Thoracic aorta (tissue), 2 donors: ENCODE data around the gene ANKRD23. TPM values are rescaled to one million over a fixed set of nuclear protein-coding genes. Genes with fewer than 3 reads are reported as not detected.

Experiments
- ATAC-seq: fragments of 150-250 bp; one replicate; pipeline ENCODE4 v1.8.0; 2017; ENCODE audit warnings: low read depth; ENCODE audit not compliant: insufficient number of reproducible peaks, low FRiP score
- DNase-seq: peaks from one replicate; pipeline ENCODE4 v3.0.0-alpha.2; 2020; ENCODE audit warnings: low spot score
- H3K27ac ChIP-seq, 2 donors: fragments of 200-600 bp; sonication (generic); 1 replicate in 1 of 2; 2 replicates in 1 of 2; pipeline ENCODE4 v1.5.1; 2016; ENCODE audit warnings: mild to moderate bottlenecking in 2 of 2, moderate library complexity in 2 of 2
- H3K27me3 ChIP-seq: fragments of 200-600 bp; sonication (generic); replicated peaks from 2 replicates; pipeline ENCODE4 v1.6.0; 2016; ENCODE audit warnings: mild to moderate bottlenecking; ENCODE audit not compliant: insufficient read depth
- H3K36me3 ChIP-seq: fragments of 200-600 bp; sonication (generic); one replicate; pipeline ENCODE4 v1.5.1; 2016
- H3K4me1 ChIP-seq, 2 donors: fragments of 200-600 bp; sonication (generic); 1 replicate in 1 of 2; 2 replicates in 1 of 2; pipeline versions ENCODE4 v1.5.1 to v1.6.0; 2016; ENCODE audit warnings: low read depth in 2 of 2, mild to moderate bottlenecking in 1 of 2; ENCODE audit not compliant: control insufficient read depth in 1 of 2
- H3K4me3 ChIP-seq: fragments of 200-600 bp; sonication (generic); 2 replicates; pipeline ENCODE4 v1.5.1; 2016; ENCODE audit warnings: mild to moderate bottlenecking
- H3K9me3 ChIP-seq: fragments of 200-600 bp; sonication (generic); 2 replicates; pipeline ENCODE4 v1.5.1; 2016
- total RNA-seq, 2 donors: library from RNA; depleted of rRNA; stranded (reverse); fragments of >200 nt; gene quantifications; one replicate each; pipeline versions ENCODE4 v1.1.0 to v1.2.3, GENCODE V29; 2016
- TF ChIP-seq, protein P1 (sequence below): fragments of 200-600 bp; sonication (generic); IDR thresholded peaks from one replicate; pipeline ENCODE4 v1.5.1; 2019; ENCODE audit warnings: antibody characterized with exemption

The ANKRD23 gene
- total RNA-seq, 2 donors from 2014 or later: 6.0 to 8.4 TPM

DNA sequence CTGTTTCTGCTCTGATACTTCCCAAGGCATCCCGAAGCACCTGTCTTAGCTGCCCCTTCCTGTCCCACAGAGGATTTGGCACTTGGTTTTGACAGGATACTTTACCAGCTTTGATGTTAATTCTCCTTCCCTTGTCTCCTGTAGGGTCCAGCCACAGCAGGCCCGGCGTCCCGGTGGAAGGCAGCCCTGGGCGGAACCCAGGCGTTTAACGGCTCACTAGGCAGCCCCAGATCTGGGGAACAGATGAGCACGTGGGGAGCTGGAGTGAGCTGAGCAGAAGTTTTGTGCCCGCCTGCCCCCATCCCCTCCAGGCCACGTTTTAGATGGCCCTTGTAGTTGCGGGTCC, 11.4 kb downstream of the ANKRD23 start:
- DNase-seq (no peak), ATAC-seq (no peak)
- H3K27ac ChIP-seq: no peak overlapping the region
- TF ChIP-seq, protein P1, sequence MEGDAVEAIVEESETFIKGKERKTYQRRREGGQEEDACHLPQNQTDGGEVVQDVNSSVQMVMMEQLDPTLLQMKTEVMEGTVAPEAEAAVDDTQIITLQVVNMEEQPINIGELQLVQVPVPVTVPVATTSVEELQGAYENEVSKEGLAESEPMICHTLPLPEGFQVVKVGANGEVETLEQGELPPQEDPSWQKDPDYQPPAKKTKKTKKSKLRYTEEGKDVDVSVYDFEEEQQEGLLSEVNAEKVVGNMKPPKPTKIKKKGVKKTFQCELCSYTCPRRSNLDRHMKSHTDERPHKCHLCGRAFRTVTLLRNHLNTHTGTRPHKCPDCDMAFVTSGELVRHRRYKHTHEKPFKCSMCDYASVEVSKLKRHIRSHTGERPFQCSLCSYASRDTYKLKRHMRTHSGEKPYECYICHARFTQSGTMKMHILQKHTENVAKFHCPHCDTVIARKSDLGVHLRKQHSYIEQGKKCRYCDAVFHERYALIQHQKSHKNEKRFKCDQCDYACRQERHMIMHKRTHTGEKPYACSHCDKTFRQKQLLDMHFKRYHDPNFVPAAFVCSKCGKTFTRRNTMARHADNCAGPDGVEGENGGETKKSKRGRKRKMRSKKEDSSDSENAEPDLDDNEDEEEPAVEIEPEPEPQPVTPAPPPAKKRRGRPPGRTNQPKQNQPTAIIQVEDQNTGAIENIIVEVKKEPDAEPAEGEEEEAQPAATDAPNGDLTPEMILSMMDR: no peak
- H3K27me3 ChIP-seq: no peaks in the 10 kb centered on the region
- H3K4me3 ChIP-seq: no peak overlapping the region
- H3K9me3 ChIP-seq: no peaks in the 10 kb centered on the region
- peaks cover 37% of the 10 kb centered on the region for H3K36me3 ChIP-seq
- H3K4me1 ChIP-seq: no peaks in the 10 kb centered on the region

DNA sequence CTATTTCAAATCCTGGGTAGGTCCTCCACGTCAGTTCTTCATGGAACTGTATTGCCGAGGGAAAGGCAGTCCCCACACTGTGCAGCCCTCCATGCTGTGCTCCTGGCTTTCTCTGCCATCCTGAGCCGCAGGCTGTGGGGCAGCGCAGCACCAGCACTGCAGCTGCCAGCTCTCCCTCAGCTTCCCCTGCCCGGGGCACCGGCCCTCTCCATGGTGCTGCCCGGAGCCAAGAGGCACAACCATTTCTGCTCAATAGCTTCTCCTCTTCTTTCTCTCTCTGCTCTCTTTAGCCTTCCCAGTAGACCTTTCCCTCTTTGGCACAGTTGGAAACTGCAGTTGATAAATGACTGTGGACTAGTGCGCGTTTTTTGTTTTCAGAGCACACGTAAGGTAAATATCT, 12.1 kb downstream of the ANKRD23 start:
- no peak for DNase-seq
- Histone ChIP-seq H3K27me3 (no peaks in the 10 kb centered on the region), H3K4me3 (no peak overlapping the region), H3K36me3 (peaks cover 37% of the 10 kb centered on the region), H3K27ac (no peak overlapping the region), H3K4me1 (no peaks in the 10 kb centered on the region), H3K9me3 (no peaks in the 10 kb centered on the region)
- TF ChIP-seq, protein P1: no peak
- ATAC-seq: no peak

- H3K27ac ChIP-seq: no peak overlapping the region
- H3K9me3 ChIP-seq: no peaks in the 10 kb centered on the region
- no peak overlapping the region for H3K4me3 ChIP-seq
- no peaks in the 10 kb centered on the region for H3K4me1 ChIP-seq
- no peaks in the 10 kb centered on the region for H3K27me3 ChIP-seq
- ATAC-seq (no peak), DNase-seq (no peak)
- TF ChIP-seq, protein P1: no peak
- peaks cover 46% of the 10 kb centered on the region for H3K36me3 ChIP-seq
Measured at GRCh38 chr2:96830044-96830562, 13.7 kb downstream of the ANKRD23 start.

- Histone ChIP-seq H3K4me1 (peaks cover 0 to 3% of the 10 kb centered on the region in 2 donors), H3K4me3 (no peak overlapping the region), H3K27me3 (no peaks in the 10 kb centered on the region), H3K36me3 (peaks cover 49% of the 10 kb centered on the region), H3K9me3 (no peaks in the 10 kb centered on the region), H3K27ac (no peak overlapping the region)
- ATAC-seq (no peak), DNase-seq (no peak)
- TF ChIP-seq, protein P1: no peak
Measured at GRCh38 chr2:96828874-96829273, 14.9 kb downstream of the ANKRD23 start.

DNA sequence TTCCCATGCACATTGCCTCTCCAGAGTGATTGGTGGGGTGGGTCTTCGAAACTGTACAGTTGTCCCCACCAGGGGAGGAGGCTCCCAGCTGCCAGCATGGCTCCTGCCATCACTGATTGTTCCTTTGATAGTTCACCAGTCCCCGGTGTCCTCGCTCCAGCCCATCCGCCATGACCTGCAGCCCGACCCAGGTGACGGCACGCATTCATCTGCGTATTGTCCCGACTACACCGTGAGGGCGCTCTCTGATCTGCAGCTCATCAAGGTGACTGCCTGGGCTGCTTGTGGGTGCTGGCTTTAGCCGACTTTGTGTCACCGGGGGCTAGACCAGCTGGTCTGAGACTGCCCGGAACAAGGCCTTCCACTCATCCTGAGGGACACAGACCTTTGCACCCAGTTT, 15.4 kb downstream of the ANKRD23 start:
- TF ChIP-seq, protein P1: no peak
- no peak overlapping the region for H3K27ac ChIP-seq
- DNase-seq (no peak), ATAC-seq (no peak)
- no peak overlapping the region for H3K4me3 ChIP-seq
- H3K36me3 ChIP-seq: peaks cover 49% of the 10 kb centered on the region
- no peaks in the 10 kb centered on the region for H3K27me3 ChIP-seq
- peaks cover 0 to 3% of the 10 kb centered on the region in 2 donors for H3K4me1 ChIP-seq
- no peaks in the 10 kb centered on the region for H3K9me3 ChIP-seq
